HG02970 (cell line): ENCODE data around the gene LCORL.
A peak's percentile ranks its signal among the peaks of the same experiment; 100 is the strongest.
"Not testable (repeated sequence)": the region's sequence is repeated elsewhere in the genome, so short reads cannot be mapped to it uniquely, and the experiment has no call there.

Experiments used
- ATAC-seq: cut with Tn5 transposase; IDR thresholded peaks from one replicate; pipeline ENCODE4 v1.9.1; 2021; ENCODE audit warnings: mild to moderate bottlenecking, moderate library complexity, moderate number of reproducible peaks; ENCODE audit not compliant: unreplicated experiment, low FRiP score

The LCORL gene

DNA sequence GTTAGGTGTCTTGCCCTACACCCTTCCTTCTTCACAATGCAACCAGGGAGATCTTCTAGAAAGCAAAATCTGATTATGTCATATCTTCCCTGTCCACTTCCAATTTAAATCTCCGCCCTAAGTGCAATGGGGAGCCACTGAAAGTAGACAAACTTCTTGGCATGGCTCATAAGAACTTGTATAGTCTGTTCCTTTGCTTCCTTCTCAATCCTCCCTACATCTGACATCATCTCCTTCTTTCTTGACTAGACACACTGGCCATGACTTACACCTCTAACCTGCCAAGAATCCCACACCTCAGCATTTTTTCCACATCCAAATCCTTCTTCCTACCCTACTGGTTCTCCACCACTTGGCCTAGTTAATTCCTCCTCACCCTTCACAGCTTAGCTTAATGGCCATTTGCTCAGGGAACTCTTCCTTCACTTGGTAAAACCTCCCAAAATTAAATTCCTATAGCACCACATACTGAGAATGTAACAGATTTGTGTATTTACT is 155.6 kb downstream of the LCORL start:
- ATAC-seq: no peak

DNA sequence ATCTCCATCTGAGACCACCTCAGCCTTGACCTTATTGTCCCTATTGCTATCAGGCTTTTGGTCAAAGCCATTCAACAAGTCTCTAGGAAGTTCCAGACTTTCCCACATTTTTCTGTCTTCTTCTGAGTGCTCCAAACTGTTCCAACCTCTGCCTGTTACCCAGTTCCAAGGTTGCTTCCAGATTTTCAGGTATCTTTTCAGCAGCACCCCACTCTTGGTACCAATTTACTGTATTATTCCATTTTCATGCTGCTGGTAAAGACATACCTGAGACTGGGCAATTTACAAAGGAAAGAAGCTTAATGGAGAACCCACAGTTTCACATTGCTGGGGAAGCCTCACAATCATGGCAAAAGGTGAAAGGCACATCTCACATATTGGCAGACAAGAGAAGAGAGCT is 159.6 kb downstream of the LCORL start:
- ATAC-seq: not testable (repeated sequence)

DNA sequence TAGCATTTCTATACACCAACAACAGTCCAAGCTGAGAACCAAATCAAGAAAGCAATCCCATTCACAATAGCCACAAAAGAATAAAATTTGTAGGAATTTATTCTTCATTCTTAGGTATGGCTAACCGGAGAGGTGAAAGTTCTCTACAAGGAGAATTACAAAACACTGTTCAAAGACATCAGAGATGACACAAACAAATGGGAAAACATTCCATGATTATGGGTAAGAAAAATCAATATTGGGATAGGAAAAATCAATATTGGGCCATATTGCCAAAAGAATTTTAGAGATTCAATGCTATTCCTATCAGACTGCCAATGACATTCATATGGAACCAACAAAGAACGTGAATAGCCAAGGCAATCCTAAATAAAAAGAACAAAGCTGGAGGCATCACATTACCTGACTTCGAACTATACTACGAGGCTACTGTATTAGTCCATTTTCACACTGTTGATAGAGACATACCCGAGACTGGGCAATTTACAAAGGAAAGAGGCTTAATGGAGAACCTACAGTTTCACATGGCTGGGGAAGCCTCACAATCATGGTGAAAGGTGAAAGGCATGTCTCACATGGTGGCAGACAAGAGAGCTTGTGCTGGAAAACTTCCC is 161.7 kb downstream of the LCORL start:
- no peak for ATAC-seq

- ATAC-seq: no peak
Observed at GRCh38 chr4:17854036-17854435, 167.5 kb downstream of the LCORL start.

- ATAC-seq: no peak
Observed at GRCh38 chr4:17851959-17852358, 169.6 kb downstream of the LCORL start.

DNA sequence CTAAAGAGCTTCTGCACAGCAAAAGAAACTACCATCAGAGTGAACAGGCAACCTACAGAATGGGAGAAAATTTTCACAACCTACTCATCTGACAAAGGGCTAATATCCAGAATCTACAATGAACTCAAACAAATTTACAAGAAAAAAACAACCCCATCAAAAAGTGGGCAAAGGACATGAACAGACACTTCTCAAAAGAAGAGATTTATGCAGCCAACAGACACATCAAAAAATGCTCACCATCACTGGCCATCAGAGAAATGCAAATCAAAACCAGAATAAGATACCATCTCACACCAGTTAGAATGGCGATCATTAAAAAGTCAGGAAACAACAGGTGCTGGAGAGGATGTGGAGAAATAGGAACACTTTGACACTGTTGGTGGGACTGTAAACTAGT is 171.3 kb downstream of the LCORL start:
- not testable (repeated sequence) for ATAC-seq

- no peak for ATAC-seq
Observed at GRCh38 chr4:17846266-17846665, 175.3 kb downstream of the LCORL start.

- ATAC-seq: no peak
Observed at GRCh38 chr4:17823871-17824669, 197.5 kb downstream of the LCORL start.

DNA sequence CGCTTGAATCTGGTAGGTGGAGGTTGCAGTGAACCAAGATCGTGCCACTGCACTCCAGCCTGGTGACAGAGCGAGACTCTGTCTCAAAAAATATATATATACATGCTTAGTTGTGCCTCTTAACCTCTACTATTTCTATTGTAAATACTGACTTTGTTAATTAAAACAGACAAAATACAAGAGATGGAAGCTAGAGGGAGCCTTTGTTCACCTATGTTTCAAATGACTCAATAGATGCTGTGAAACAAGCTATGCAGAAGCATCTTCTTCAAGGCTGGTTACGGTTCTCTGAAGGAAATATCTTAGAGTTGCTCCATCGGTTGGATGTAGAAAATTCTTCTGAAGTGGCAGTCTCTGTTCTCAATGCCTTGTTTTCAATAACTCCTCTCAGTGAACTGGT is 204.5 kb downstream of the LCORL start:
- no peak for ATAC-seq

GRCh38 chr4:17816142-17816541 is 205.4 kb downstream of the LCORL start:
- ATAC-seq: no peak

- no peak for ATAC-seq
Observed at GRCh38 chr4:17814140-17814539, 207.4 kb downstream of the LCORL start.

DNA sequence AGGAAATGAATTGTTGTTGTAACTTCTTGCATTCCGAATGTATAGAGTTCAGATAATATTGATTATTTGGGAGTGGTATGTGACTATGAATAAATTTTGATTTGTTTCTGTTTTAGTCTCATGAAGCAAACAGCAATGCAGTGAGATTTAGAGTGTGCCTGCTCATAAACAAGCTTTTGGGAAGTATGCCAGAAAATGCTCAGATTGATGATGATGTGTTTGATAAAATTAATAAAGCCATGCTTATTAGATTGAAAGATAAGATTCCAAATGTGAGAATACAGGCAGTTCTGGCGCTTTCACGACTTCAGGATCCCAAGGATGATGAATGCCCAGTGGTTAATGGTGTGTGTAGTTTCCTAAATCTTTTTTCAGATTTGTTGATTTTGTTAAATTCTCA is 208.8 kb downstream of the LCORL start:
- ATAC-seq: no peak

GRCh38 chr4:17812125-17812524 is 209.4 kb downstream of the LCORL start:
- no peak for ATAC-seq

GRCh38 chr4:17811078-17811603 is 210.4 kb downstream of the LCORL start:
- ATAC-seq: peak; percentile 24

- peak; percentile 94 for ATAC-seq
Observed at GRCh38 chr4:17810260-17811077, 211.1 kb downstream of the LCORL start, which contains the start of the genes DCAF16 and NCAPG. Gene DCAF16, minus strand, starts transcription at chr4:17810757. Its CDS starts 6,616 bp downstream, at chr4:17804141. Gene NCAPG, plus strand, starts transcription at chr4:17810979. Its CDS starts 99 bp downstream, at chr4:17811078.

- no peak for ATAC-seq
Observed at GRCh38 chr4:17809667-17810066, 211.9 kb downstream of the LCORL start.

GRCh38 chr4:17807446-17807845 is 214.1 kb downstream of the LCORL start:
- ATAC-seq: no peak

GRCh38 chr4:17805580-17806155 is 215.9 kb downstream of the LCORL start:
- ATAC-seq: no peak

DNA sequence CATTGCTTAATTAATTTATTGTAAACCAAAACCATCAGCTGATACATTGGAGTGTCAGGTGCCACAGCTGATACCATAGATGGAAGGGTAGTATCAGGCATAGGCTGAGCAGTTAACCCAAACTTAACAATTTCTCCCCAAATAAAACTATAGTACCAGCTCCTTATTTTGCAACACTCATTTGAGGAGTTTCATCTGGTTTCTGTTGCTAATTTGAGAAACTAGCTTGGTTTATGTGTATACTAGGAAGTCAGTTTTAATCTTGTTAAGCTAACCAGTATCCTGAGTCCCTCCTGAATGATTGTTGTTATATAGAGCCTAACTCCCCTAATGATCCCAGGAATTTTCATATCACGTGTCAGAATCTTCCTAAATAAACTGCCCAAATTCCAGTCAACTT is 223.7 kb downstream of the LCORL start:
- ATAC-seq: no peak

DNA sequence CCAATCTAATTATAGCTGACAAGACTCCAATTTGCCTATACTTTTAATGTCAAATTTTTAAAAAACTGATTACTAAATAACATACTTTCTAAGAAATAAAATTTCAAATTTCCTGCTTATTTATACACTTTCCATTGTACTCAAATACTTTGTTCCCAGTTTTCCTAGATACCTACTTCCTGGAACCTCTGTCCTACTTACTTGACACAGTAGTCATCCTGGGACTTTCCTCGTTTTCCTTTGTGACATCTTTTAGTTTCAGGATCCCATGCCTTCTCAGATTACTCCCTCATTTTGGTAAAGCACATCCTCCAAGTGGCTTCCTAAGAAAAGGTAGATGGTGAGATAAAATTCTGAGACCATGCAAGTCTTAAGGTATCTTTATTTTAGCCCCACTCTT is 226.8 kb downstream of the LCORL start:
- ATAC-seq: no peak
